HUES64 (cell line): ENCODE results near the gene DYNC1H1.

Source experiments
- H3K27ac ChIP-seq: 2 replicates; pipeline ENCODE4 v1.7.0; 2013; ENCODE audit warnings: low read depth, low read length, inconsistent platforms
- H3K27me3 ChIP-seq: 2 replicates; pipeline ENCODE4 v1.6.1; 2013; ENCODE audit warnings: mild to moderate bottlenecking, low read length; ENCODE audit not compliant: insufficient read depth
- H3K36me3 ChIP-seq: 2 replicates; pipeline ENCODE4 v1.6.1; 2013; ENCODE audit warnings: mild to moderate bottlenecking, low read length; ENCODE audit not compliant: insufficient read depth
- H3K4me1 ChIP-seq: 2 replicates; pipeline ENCODE4 v1.6.1; 2013; ENCODE audit warnings: mild to moderate bottlenecking, low read length, moderate library complexity; ENCODE audit not compliant: insufficient read depth
- H3K4me3 ChIP-seq: 2 replicates; pipeline ENCODE4 v1.5.1; 2013; ENCODE audit warnings: mild to moderate bottlenecking, low read length, moderate library complexity
- H3K9ac ChIP-seq: 2 replicates; pipeline ENCODE4 v1.6.1; 2013; ENCODE audit warnings: mild to moderate bottlenecking, low read depth, low read length
- H3K9me3 ChIP-seq: 2 replicates; pipeline ENCODE4 v1.6.1; 2013; ENCODE audit warnings: low read depth, low read length; ENCODE audit not compliant: insufficient read depth
- WGBS: fragments of 150-250, 120-280 bp; methylation state at CpG from one replicate; pipeline ENCODE4 v1.1.7; 2013; ENCODE audit warnings: missing lambda C conversion rate; 5-methylcytosine and 5-hydroxymethylcytosine counted together

The DYNC1H1 gene

GRCh38 chr14:102000902-102001301 lies 36.5 kb downstream of the DYNC1H1 start:
- Histone ChIP-seq H3K9me3 (no peaks in the 10 kb centered on the region), H3K36me3 (peaks cover 93% of the 10 kb centered on the region), H3K4me3 (no peak overlapping the region), H3K27ac (no peak overlapping the region), H3K4me1 (no peaks in the 10 kb centered on the region), H3K27me3 (no peaks in the 10 kb centered on the region), H3K9ac (no peak overlapping the region)
- WGBS: 97% methylated on average over 12 of the region's 12 CpGs

- Histone ChIP-seq H3K27me3 (no peaks in the 10 kb centered on the region), H3K4me1 (no peaks in the 10 kb centered on the region), H3K4me3 (no peak overlapping the region), H3K9me3 (no peaks in the 10 kb centered on the region), H3K36me3 (peaks cover 96% of the 10 kb centered on the region), H3K27ac (no peak overlapping the region), H3K9ac (no peak overlapping the region)
- 98% methylated on average over 9 of the region's 9 CpGs for WGBS
Measured at GRCh38 chr14:102005336-102005735, 41.0 kb downstream of the DYNC1H1 start.

GRCh38 chr14:102007916-102008418 lies 43.6 kb downstream of the DYNC1H1 start:
- Histone ChIP-seq H3K9me3 (no peaks in the 10 kb centered on the region), H3K9ac (no peak overlapping the region), H3K4me1 (no peaks in the 10 kb centered on the region), H3K4me3 (no peak overlapping the region), H3K27me3 (no peaks in the 10 kb centered on the region), H3K36me3 (peaks cover 97% of the 10 kb centered on the region), H3K27ac (no peak overlapping the region)
- WGBS: 87% methylated on average over 14 of the region's 14 CpGs

DNA sequence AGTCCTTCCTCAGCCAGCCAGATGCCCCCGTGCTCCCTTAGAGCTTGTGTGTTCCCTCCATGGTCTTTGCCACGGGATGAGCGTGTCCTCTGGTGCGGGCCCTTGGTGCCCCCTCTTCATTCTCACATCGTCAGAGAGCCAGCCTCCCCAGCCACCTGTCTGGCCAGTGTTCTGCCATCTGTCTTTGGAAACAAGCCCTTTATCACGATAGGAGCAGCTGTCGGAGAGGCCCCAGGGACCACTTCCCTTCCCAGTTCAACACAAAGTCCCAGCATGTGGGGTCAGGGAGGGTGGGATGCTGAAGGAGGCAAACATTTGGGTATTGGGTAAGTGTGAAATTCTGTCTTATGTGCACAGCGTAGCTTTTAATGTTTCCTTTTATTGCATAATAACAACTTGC lies 44.5 kb downstream of the DYNC1H1 start:
- Histone ChIP-seq H3K27me3 (no peaks in the 10 kb centered on the region), H3K9ac (no peak overlapping the region; the same call in 1 of the 2 replicates), H3K27ac (no peak overlapping the region), H3K36me3 (peaks cover 98% of the 10 kb centered on the region), H3K9me3 (no peaks in the 10 kb centered on the region), H3K4me1 (no peaks in the 10 kb centered on the region), H3K4me3 (no peak overlapping the region)
- WGBS: 90% methylated on average over 7 of the region's 8 CpGs

- Histone ChIP-seq H3K9me3 (no peaks in the 10 kb centered on the region), H3K4me1 (no peaks in the 10 kb centered on the region), H3K36me3 (peaks cover 100% of the 10 kb centered on the region), H3K4me3 (no peak overlapping the region), H3K9ac (no peak overlapping the region), H3K27ac (no peak overlapping the region), H3K27me3 (no peaks in the 10 kb centered on the region)
- 90% methylated on average over 8 of the region's 8 CpGs for WGBS
Measured at GRCh38 chr14:102011631-102012030, 47.3 kb downstream of the DYNC1H1 start.

DNA sequence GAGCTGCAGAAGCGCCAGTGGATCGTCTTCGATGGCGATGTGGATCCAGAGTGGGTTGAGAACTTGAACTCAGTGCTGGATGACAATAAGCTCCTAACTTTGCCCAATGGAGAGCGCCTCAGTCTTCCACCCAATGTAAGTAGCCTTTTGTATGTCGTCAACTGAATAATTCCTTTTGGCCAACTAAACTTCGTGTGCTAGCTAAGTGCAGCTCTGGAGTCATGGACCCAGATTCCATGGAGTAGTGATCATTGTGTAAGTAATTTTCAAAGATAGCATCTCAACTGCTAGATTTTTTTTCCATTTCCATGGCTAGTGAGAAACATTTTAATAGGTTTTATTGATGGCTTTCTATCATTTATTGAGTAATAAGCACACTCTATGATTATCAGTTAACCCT lies 48.0 kb downstream of the DYNC1H1 start:
- Histone ChIP-seq H3K27ac (no peak overlapping the region), H3K4me1 (no peaks in the 10 kb centered on the region), H3K27me3 (no peaks in the 10 kb centered on the region), H3K4me3 (no peak overlapping the region), H3K9ac (no peak overlapping the region), H3K9me3 (no peaks in the 10 kb centered on the region), H3K36me3 (peaks cover 100% of the 10 kb centered on the region)
- 97% methylated on average over 7 of the region's 7 CpGs for WGBS

GRCh38 chr14:102013669-102014200 lies 49.4 kb downstream of the DYNC1H1 start:
- Histone ChIP-seq H3K27ac (no peak overlapping the region), H3K4me1 (no peaks in the 10 kb centered on the region), H3K9me3 (no peaks in the 10 kb centered on the region), H3K4me3 (no peak overlapping the region), H3K36me3 (peaks cover 97% of the 10 kb centered on the region), H3K9ac (no peak overlapping the region), H3K27me3 (no peaks in the 10 kb centered on the region)
- 86% methylated on average over 10 of the region's 10 CpGs for WGBS

- 97% methylated on average over 15 of the region's 16 CpGs for WGBS
- H3K36me3 ChIP-seq: peaks cover 97% of the 10 kb centered on the region
- no peaks in the 10 kb centered on the region for H3K4me1 ChIP-seq
Measured at GRCh38 chr14:102015045-102015685, 50.8 kb downstream of the DYNC1H1 start.

GRCh38 chr14:102015771-102016170 lies 51.4 kb downstream of the DYNC1H1 start:
- no peaks in the 10 kb centered on the region for H3K9me3 ChIP-seq
- no peak overlapping the region for H3K9ac ChIP-seq
- no peak overlapping the region for H3K27ac ChIP-seq
- H3K4me1 ChIP-seq: no peaks in the 10 kb centered on the region
- 97% methylated on average over 19 of the region's 19 CpGs for WGBS
- no peak overlapping the region for H3K4me3 ChIP-seq
- H3K36me3 ChIP-seq: peaks cover 97% of the 10 kb centered on the region
- no peaks in the 10 kb centered on the region for H3K27me3 ChIP-seq

More at GRCh38 chr14:102015045-102015685, 50.8 kb downstream of the DYNC1H1 start:
- Histone ChIP-seq H3K27ac (no peak overlapping the region), H3K9me3 (no peaks in the 10 kb centered on the region), H3K9ac (no peak overlapping the region), H3K27me3 (no peaks in the 10 kb centered on the region), H3K4me3 (no peak overlapping the region)

- Histone ChIP-seq H3K9me3 (no peaks in the 10 kb centered on the region), H3K4me1 (no peaks in the 10 kb centered on the region), H3K9ac (no peak overlapping the region), H3K36me3 (peaks cover 97% of the 10 kb centered on the region), H3K27ac (no peak overlapping the region), H3K27me3 (no peaks in the 10 kb centered on the region), H3K4me3 (no peak overlapping the region)
- 96% methylated on average over 21 of the region's 21 CpGs for WGBS
Measured at GRCh38 chr14:102016420-102017090, 52.2 kb downstream of the DYNC1H1 start.

GRCh38 chr14:102018251-102018650 lies 53.9 kb downstream of the DYNC1H1 start:
- WGBS: 96% methylated on average over 19 of the region's 19 CpGs
- peaks cover 96% of the 10 kb centered on the region for H3K36me3 ChIP-seq

More at GRCh38 chr14:102018251-102018650, 53.9 kb downstream of the DYNC1H1 start:
- Histone ChIP-seq H3K27me3 (no peaks in the 10 kb centered on the region), H3K9ac (no peak overlapping the region), H3K9me3 (no peaks in the 10 kb centered on the region), H3K27ac (no peak overlapping the region), H3K4me3 (no peak overlapping the region), H3K4me1 (no peaks in the 10 kb centered on the region)
